ENCODE results near the gene TRIM45.
"Not testable (repeated sequence)": the region's sequence is repeated elsewhere in the genome, so short reads cannot be mapped to it uniquely, and the experiment has no call there.

The TRIM45 gene

GRCh38 chr1:117120774-117121588 lies 568 bp downstream of the TRIM45 start:
- peak overlapping the region; percentile 98 for H3K27ac ChIP-seq
- H3K9me3 ChIP-seq (ENCODE audit: severe bottlenecking), result no peaks in the 10 kb centered on the region
- no peak for TF ChIP-seq CTCF (IDR thresholded peaks at IDR 0.05; ENCODE audit: low read depth, low read length)
- H3K4me3 ChIP-seq (ENCODE audit: low read depth, low read length), result peak overlapping the region; percentile 86
- H3K36me3 ChIP-seq, result no peaks in the 10 kb centered on the region; the same call in none of the 2 replicates
- peak; percentile 14 for DNase-seq
- no peaks in the 10 kb centered on the region for H3K27me3 ChIP-seq (ENCODE audit: insufficient read depth, low read depth, severe bottlenecking)

- not testable (repeated sequence) for H3K36me3 ChIP-seq; H3K9me3 ChIP-seq (ENCODE audit: severe bottlenecking); H3K27me3 ChIP-seq (ENCODE audit: insufficient read depth, low read depth, severe bottlenecking); H3K4me3 ChIP-seq (ENCODE audit: low read depth, low read length); DNase-seq; H3K27ac ChIP-seq
These were observed 2.4 kb downstream of the TRIM45 start for GRCh38 chr1:117119144-117119543.

GRCh38 chr1:117118137-117118536 lies 3.4 kb downstream of the TRIM45 start:
- Histone ChIP-seq H3K36me3 (peaks cover 6% of the 10 kb centered on the region), H3K4me3 (ENCODE audit: low read depth, low read length) (no peak overlapping the region), H3K27ac (no peak overlapping the region), H3K9me3 (ENCODE audit: severe bottlenecking) (no peaks in the 10 kb centered on the region), H3K27me3 (ENCODE audit: insufficient read depth, low read depth, severe bottlenecking) (no peaks in the 10 kb centered on the region)
- TF ChIP-seq CTCF (IDR thresholded peaks at IDR 0.05; ENCODE audit: low read depth, low read length), result no peak
- DNase-seq, result no peak

GRCh38 chr1:117117697-117118096 lies 3.9 kb downstream of the TRIM45 start:
- H3K4me3 ChIP-seq (ENCODE audit: low read depth, low read length), result no peak overlapping the region
- DNase-seq, result no peak
- peaks cover 10% of the 10 kb centered on the region for H3K36me3 ChIP-seq
- no peaks in the 10 kb centered on the region for H3K9me3 ChIP-seq (ENCODE audit: severe bottlenecking)
- H3K27ac ChIP-seq, result no peak overlapping the region
- H3K27me3 ChIP-seq (ENCODE audit: insufficient read depth, low read depth, severe bottlenecking), result no peaks in the 10 kb centered on the region
- no peak for TF ChIP-seq CTCF (IDR thresholded peaks at IDR 0.05; ENCODE audit: low read depth, low read length)

GRCh38 chr1:117116784-117117130 lies 4.8 kb downstream of the TRIM45 start:
- H3K9me3 ChIP-seq (ENCODE audit: severe bottlenecking), result no peaks in the 10 kb centered on the region
- TF ChIP-seq CTCF (IDR thresholded peaks at IDR 0.05; ENCODE audit: low read depth, low read length), result no peak
- peaks cover 13% of the 10 kb centered on the region for H3K36me3 ChIP-seq
- DNase-seq, result no peak
- no peak overlapping the region for H3K27ac ChIP-seq
- no peak overlapping the region for H3K4me3 ChIP-seq (ENCODE audit: low read depth, low read length)
- H3K27me3 ChIP-seq (ENCODE audit: insufficient read depth, low read depth, severe bottlenecking), result no peaks in the 10 kb centered on the region

- Histone ChIP-seq H3K27ac (no peak overlapping the region), H3K9me3 (ENCODE audit: severe bottlenecking) (no peaks in the 10 kb centered on the region), H3K27me3 (ENCODE audit: insufficient read depth, low read depth, severe bottlenecking) (no peaks in the 10 kb centered on the region), H3K36me3 (peaks cover 15% of the 10 kb centered on the region), H3K4me3 (ENCODE audit: low read depth, low read length) (no peak overlapping the region)
- no peak for DNase-seq
- no peak for TF ChIP-seq CTCF (IDR thresholded peaks at IDR 0.05; ENCODE audit: low read depth, low read length)
These were observed 5.3 kb downstream of the TRIM45 start for GRCh38 chr1:117116090-117116783.
